ENCODE results near the gene TNFRSF8. TPM values are rescaled to one million over a fixed set of nuclear protein-coding genes. Genes with fewer than 3 reads are reported as not detected.

TNFRSF8 gene
- total RNA-seq, 1 experiment from 2014 or later: 2.9 TPM

- TF ChIP-seq CTCF (conservative IDR thresholded peaks at IDR 0.05): no peak
- Histone ChIP-seq H4K20me1 (ENCODE audit: control insufficient read depth, insufficient read depth, insufficient read length) (peaks cover 2% of the 10 kb centered on the region), H3K14ac (ENCODE audit: insufficient read depth, low read length) (no peak overlapping the region), H3K4me2 (ENCODE audit: insufficient read depth, insufficient read length, low read length) (no peak overlapping the region), H2AK5ac (ENCODE audit: insufficient read length, low read length) (no peak overlapping the region), H2BK20ac (ENCODE audit: low read depth, low read length, poor library complexity, severe bottlenecking) (no peak overlapping the region), H3K79me1 (ENCODE audit: insufficient read depth, low read depth, low read length, poor library complexity, severe bottlenecking) (no peaks in the 10 kb centered on the region), H3K79me2 (ENCODE audit: insufficient read depth, low read length) (no peaks in the 10 kb centered on the region), H3K4ac (ENCODE audit: low read depth, low read length) (no peak overlapping the region), H3K56ac (ENCODE audit: insufficient read length, low read depth, low read length) (no peak overlapping the region), H3K18ac (ENCODE audit: insufficient read length, low read depth, low read length) (no peak overlapping the region), H3K27me3 (ENCODE audit: insufficient read depth, low read length) (no peaks in the 10 kb centered on the region), H3K23ac (ENCODE audit: insufficient read length, low read depth, low read length) (no peak overlapping the region), H4K91ac (ENCODE audit: insufficient read length, low read depth, low read length) (peak overlapping the region; percentile 33), H3K9ac (ENCODE audit: extremely low read depth, insufficient read length, low read length) (no peak overlapping the region), H3K27ac (ENCODE audit: insufficient read length, low read depth, low read length) (no peak overlapping the region), H4K8ac (replicated peaks; ENCODE audit: insufficient read length, low read depth, low read length) (no peak overlapping the region), H2AFZ (ENCODE audit: low read length) (no peak overlapping the region), H4K5ac (ENCODE audit: insufficient read length, low read depth, low read length) (no peak overlapping the region), H3K23me2 (ENCODE audit: insufficient read length, low read depth, low read length, poor library complexity, severe bottlenecking) (no peaks in the 10 kb centered on the region), H3K4me1 (ENCODE audit: insufficient read depth, low read length) (no peaks in the 10 kb centered on the region), H2BK120ac (ENCODE audit: low read depth, low read length, poor library complexity, severe bottlenecking) (no peak overlapping the region), H2BK15ac (ENCODE audit: low read depth, low read length) (no peak overlapping the region), H2BK12ac (ENCODE audit: insufficient read length, low read depth, low read length) (no peak overlapping the region), H3T11ph (ENCODE audit: low read length) (no peak overlapping the region), H3K9me3 (ENCODE audit: control insufficient read depth, low read depth, low read length) (no peaks in the 10 kb centered on the region), H2BK5ac (ENCODE audit: insufficient read length, low read length) (no peak overlapping the region)
- Mint-ChIP-seq H3K27me3 (ENCODE audit: low read depth) (peaks cover 34% of the 10 kb centered on the region), H3K36me3 (ENCODE audit: insufficient read depth in 1 of 3, low read depth in 3 of 3) (peaks cover 0 to 2% (median 0%) of the 10 kb centered on the region in 3 experiments; a peak in 1 of 7 replicates), H3K27ac (no peak overlapping the region), H3K4me3 (no peak overlapping the region), H3K4me1 (peaks cover under 1 to 9% of the 10 kb centered on the region in 2 experiments), H3K9me3 (peaks cover 4 to 6% of the 10 kb centered on the region in 2 experiments; a peak in 4 of 5 replicates)
- no peak for DNase-seq
Observed at GRCh38 chr1:12057382-12057781, 5.7 kb upstream of the TNFRSF8 start.
